Gastrocnemius medialis (tissue), 4 donors: ENCODE data around the gene GABRR2. TPM values are rescaled to one million over a fixed set of nuclear protein-coding genes. Genes with fewer than 3 reads are reported as not detected.
A peak's percentile ranks its signal among the peaks of the same experiment; 100 is the strongest.

ENCODE experiments used
- ATAC-seq, 2 donors: fragments of 150-250 bp; one replicate each; pipeline ENCODE4 v1.9.1; 2016
- DNase-seq, 2 donors: peaks; one replicate each; pipeline ENCODE4 v3.0.0-alpha.2; 2019
- H3K27ac ChIP-seq, 4 donors: fragments of 200-600 bp; sonication (generic); 1 replicate in 1 of 4; 2 replicates in 3 of 4; pipeline ENCODE4 v1.5.1; 2016 to 2018; ENCODE audit warnings: mild to moderate bottlenecking in 2 of 4, moderate library complexity in 1 of 4
- H3K27me3 ChIP-seq, 3 donors: fragments of 200-600 bp; sonication (generic) in 2 of 3; 1 replicate in 1 of 3; 2 replicates in 2 of 3; pipeline versions ENCODE4 v1.5.1 to v1.6.0; 2016 to 2019; ENCODE audit warnings: mild to moderate bottlenecking in 1 of 3, moderate library complexity in 1 of 3
- H3K36me3 ChIP-seq, 2 donors: fragments of 200-600 bp; sonication (generic) in 1 of 2; one replicate each; pipeline ENCODE4 v1.5.1; 2017 to 2018
- H3K4me1 ChIP-seq, 2 donors: fragments of 200-600 bp; sonication (generic) in 1 of 2; one replicate each; pipeline ENCODE4 v1.5.1; 2016 to 2017; ENCODE audit warnings: mild to moderate bottlenecking in 2 of 2
- H3K4me3 ChIP-seq, 4 donors: fragments of 200-600 bp; sonication (generic) in 3 of 4; 1 replicate in 1 of 4; 2 replicates in 3 of 4; pipeline ENCODE4 v1.5.1; 2016 to 2019; ENCODE audit warnings: mild to moderate bottlenecking in 2 of 4
- H3K9me3 ChIP-seq, 3 donors: fragments of 200-600 bp; sonication (generic) in 2 of 3; 1 replicate in 1 of 3; 2 replicates in 2 of 3; pipeline ENCODE4 v1.5.1; 2016 to 2019
- POLR2A ChIP-seq, 2 donors: fragments of 450-650 bp; IDR thresholded peaks; one replicate each; pipeline ENCODE4 v1.6.1; 2017; ENCODE audit warnings: antibody characterized with exemption in 2 of 2, mild to moderate bottlenecking in 2 of 2, moderate library complexity in 2 of 2
- in situ Hi-C, 4 donors: fragments of 200-750 bp; cut with MboI; loops; one replicate each; pipeline versions ENCODE4 v1.15.0 to v1.8.0; 2017; ENCODE audit warnings: low sequenced_read_pairs in 4 of 4
- intact Hi-C: fragments of 100-400 bp; cut with DNase I; formaldehyde crosslinking; loops from one replicate; pipeline ENCODE4 v1.15.1; 2023; ENCODE audit warnings: low total_unique reads
- total RNA-seq, 4 donors: library from RNA; depleted of rRNA; stranded (reverse); fragments of >200 nt; gene quantifications; one replicate each; pipeline versions ENCODE4 v1.1.0 to v1.2.3, GENCODE V29; 2016
- TF ChIP-seq, protein P1 (sequence below), 5 experiments: fragments of 450-650 bp in 3 of 5; fragments of 200-600 bp in 2 of 5; sonication (generic) in 2 of 5; IDR thresholded peaks in 4 of 5; conservative IDR thresholded peaks in 1 of 5; 1 replicate in 4 of 5; 2 replicates in 1 of 5; pipeline ENCODE4 v1.5.1; 2016 to 2019; ENCODE audit warnings: antibody characterized with exemption in 5 of 5, mild to moderate bottlenecking in 3 of 5, moderate library complexity in 3 of 5

Gene GABRR2
- total RNA-seq, 4 donors from 2014 or later: 0.24 to 0.71 TPM; not detected in 2

DNA sequence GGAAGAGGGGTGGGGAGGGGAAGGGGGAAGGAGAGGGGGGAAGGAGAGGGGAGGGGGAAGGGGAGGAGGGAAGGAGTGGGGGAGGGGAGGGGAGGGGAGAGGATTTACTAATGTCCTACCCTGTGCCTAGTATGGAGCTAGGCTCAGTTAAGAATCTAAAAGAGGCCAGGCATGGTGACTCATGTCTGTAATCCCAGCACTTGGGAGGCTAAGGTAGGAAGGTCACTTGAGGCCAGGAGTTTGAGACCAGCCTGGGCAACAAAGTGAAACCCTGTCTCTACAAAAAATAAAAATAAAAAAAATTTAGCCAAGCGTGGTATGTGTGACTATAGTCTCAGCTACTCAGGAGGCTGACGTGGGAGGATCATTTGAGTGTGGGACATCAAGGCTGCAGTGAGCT, 24.5 kb upstream of the GABRR2 start:
- H3K4me1 ChIP-seq: peaks cover under 1 to 8% of the 10 kb centered on the region in 2 donors
- no peak for ATAC-seq
- DNase-seq: no peak
- H3K9me3 ChIP-seq: no peaks in the 10 kb centered on the region
- intact Hi-C loops (no loop called here), in situ Hi-C loops (no loop called here)
- H3K36me3 ChIP-seq: peaks cover 2 to 59% of the 10 kb centered on the region in 2 donors
- H3K27ac ChIP-seq: no peak overlapping the region
- TF ChIP-seq POLR2A (IDR thresholded peaks at IDR 0.05): no peak
- TF ChIP-seq, protein P1, sequence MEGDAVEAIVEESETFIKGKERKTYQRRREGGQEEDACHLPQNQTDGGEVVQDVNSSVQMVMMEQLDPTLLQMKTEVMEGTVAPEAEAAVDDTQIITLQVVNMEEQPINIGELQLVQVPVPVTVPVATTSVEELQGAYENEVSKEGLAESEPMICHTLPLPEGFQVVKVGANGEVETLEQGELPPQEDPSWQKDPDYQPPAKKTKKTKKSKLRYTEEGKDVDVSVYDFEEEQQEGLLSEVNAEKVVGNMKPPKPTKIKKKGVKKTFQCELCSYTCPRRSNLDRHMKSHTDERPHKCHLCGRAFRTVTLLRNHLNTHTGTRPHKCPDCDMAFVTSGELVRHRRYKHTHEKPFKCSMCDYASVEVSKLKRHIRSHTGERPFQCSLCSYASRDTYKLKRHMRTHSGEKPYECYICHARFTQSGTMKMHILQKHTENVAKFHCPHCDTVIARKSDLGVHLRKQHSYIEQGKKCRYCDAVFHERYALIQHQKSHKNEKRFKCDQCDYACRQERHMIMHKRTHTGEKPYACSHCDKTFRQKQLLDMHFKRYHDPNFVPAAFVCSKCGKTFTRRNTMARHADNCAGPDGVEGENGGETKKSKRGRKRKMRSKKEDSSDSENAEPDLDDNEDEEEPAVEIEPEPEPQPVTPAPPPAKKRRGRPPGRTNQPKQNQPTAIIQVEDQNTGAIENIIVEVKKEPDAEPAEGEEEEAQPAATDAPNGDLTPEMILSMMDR (IDR thresholded peaks at IDR 0.05 in 4 of 5, conservative IDR thresholded peaks at IDR 0.05 in 1 of 5): no peak
- no peaks in the 10 kb centered on the region for H3K27me3 ChIP-seq
- H3K4me3 ChIP-seq: no peak overlapping the region

DNA sequence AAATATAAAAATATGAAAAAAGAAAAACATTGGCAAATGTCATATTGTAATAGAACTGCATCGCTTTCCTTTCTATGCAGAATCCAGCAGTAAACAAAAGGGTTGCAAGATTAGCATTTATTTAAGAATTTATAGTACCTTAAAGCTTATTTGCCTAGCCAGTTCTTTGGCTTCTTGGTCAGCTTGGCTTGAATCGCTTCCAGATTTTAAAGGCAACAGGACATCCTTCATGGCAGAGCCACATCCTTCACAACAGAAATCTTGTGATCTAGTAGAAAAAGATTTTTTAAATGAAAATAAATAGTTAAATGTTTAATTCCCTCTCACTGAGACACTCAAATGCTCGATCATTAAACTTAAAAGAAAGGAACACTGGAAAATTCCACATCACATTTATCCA, 20.1 kb upstream of the GABRR2 start:
- in situ Hi-C loops (no loop called here), intact Hi-C loops (no loop called here)
- Histone ChIP-seq H3K36me3 (peaks cover 2 to 63% of the 10 kb centered on the region in 2 donors), H3K27ac (no peak overlapping the region), H3K4me3 (no peak overlapping the region), H3K27me3 (no peaks in the 10 kb centered on the region), H3K4me1 (peaks cover 0 to 5% of the 10 kb centered on the region in 2 donors), H3K9me3 (no peaks in the 10 kb centered on the region)
- DNase-seq (no peak), ATAC-seq (no peak)
- TF ChIP-seq, protein P1 (IDR thresholded peaks at IDR 0.05 in 4 of 5, conservative IDR thresholded peaks at IDR 0.05 in 1 of 5): no peak
- no peak for TF ChIP-seq POLR2A (IDR thresholded peaks at IDR 0.05)

DNA sequence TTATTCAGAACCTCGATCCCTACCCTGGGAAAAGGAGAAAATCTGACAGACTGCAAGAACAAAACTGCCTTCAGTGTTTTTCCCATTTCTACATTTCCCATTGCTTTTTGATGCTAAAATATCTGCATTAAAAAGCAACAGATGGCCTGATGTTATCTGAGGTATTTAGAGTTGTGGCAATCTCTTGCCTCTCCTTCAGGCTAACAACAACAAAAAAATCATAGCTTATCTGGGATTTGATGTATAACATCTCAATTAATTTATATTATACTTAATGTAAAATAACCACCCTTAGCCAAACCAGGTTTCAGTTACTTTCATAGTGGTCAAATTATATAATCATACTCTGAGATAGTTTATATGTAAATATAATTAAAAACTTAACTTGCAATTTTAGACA, 15.8 kb upstream of the GABRR2 start:
- no peak for ATAC-seq
- intact Hi-C loops (no loop called here), in situ Hi-C loops (no loop called here)
- H3K4me3 ChIP-seq: no peak overlapping the region
- no peak for DNase-seq
- no peaks in the 10 kb centered on the region for H3K4me1 ChIP-seq
- H3K27ac ChIP-seq: no peak overlapping the region
- TF ChIP-seq, protein P1 (IDR thresholded peaks at IDR 0.05 in 4 of 5, conservative IDR thresholded peaks at IDR 0.05 in 1 of 5): no peak
- no peak for TF ChIP-seq POLR2A (IDR thresholded peaks at IDR 0.05)
- H3K9me3 ChIP-seq: no peaks in the 10 kb centered on the region
- H3K27me3 ChIP-seq: no peaks in the 10 kb centered on the region
- peaks cover 2 to 72% of the 10 kb centered on the region in 2 donors for H3K36me3 ChIP-seq

- H3K4me1 ChIP-seq: no peaks in the 10 kb centered on the region
- DNase-seq (no peak), ATAC-seq (no peak)
- no peaks in the 10 kb centered on the region for H3K27me3 ChIP-seq
- in situ Hi-C loops: no loop called here
- H3K36me3 ChIP-seq: peaks cover 2 to 54% of the 10 kb centered on the region in 2 donors
- H3K4me3 ChIP-seq: no peak overlapping the region
- H3K9me3 ChIP-seq: no peaks in the 10 kb centered on the region
- no peak for TF ChIP-seq POLR2A (IDR thresholded peaks at IDR 0.05)
- TF ChIP-seq, protein P1 (IDR thresholded peaks at IDR 0.05 in 4 of 5, conservative IDR thresholded peaks at IDR 0.05 in 1 of 5): no peak
- intact Hi-C loops: no loop called here
- H3K27ac ChIP-seq: no peak overlapping the region
These were observed 13.9 kb upstream of the GABRR2 start for GRCh38 chr6:89328976-89329375.

DNA sequence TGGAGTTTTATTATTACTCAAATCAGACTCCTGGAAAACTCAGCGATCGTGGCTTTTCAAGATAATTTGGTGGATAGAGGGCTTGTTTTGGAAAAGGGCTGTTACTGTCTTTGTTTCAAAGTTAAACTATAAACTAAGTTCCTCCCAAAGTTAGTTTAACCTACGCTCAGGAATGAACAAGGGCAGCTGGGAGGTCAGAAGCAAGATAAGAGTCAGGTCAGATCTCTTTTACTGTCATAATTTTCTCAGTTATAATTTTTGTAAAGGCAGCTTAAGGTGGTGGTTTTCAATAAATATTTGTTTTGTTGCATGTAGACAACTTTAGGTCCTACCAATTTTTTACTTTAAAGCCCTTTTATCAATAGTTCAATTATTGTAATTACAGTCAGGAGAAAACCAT, 9.2 kb upstream of the GABRR2 start:
- intact Hi-C loops: no loop called here
- in situ Hi-C loops: no loop called here
- peak overlapping the region in 3 of 4 donors; percentile 45 to 49 (median 49) for H3K27ac ChIP-seq
- no peak overlapping the region for H3K4me3 ChIP-seq
- H3K9me3 ChIP-seq: no peaks in the 10 kb centered on the region
- peaks cover 0 to 7% of the 10 kb centered on the region in 2 donors for H3K4me1 ChIP-seq
- TF ChIP-seq, protein P1 (IDR thresholded peaks at IDR 0.05 in 4 of 5, conservative IDR thresholded peaks at IDR 0.05 in 1 of 5): no peak
- TF ChIP-seq POLR2A (IDR thresholded peaks at IDR 0.05): no peak
- peaks cover 2 to 34% of the 10 kb centered on the region in 2 donors for H3K36me3 ChIP-seq
- ATAC-seq: no peak
- no peak for DNase-seq
- H3K27me3 ChIP-seq: no peaks in the 10 kb centered on the region
